Endothelial cell of hepatic sinusoid (primary cell): ENCODE results near the gene MRRF.

Experiments
- in situ Hi-C: cut with HindIII; loops from 2 replicates; pipeline ENCODE4 v1.10.0; 2017; ENCODE audit warnings: low sequenced_read_pairs

MRRF gene

GRCh38 chr9:122376796-122377195, 112.1 kb downstream of the MRRF start:
- in situ Hi-C loops: no loop called here

DNA sequence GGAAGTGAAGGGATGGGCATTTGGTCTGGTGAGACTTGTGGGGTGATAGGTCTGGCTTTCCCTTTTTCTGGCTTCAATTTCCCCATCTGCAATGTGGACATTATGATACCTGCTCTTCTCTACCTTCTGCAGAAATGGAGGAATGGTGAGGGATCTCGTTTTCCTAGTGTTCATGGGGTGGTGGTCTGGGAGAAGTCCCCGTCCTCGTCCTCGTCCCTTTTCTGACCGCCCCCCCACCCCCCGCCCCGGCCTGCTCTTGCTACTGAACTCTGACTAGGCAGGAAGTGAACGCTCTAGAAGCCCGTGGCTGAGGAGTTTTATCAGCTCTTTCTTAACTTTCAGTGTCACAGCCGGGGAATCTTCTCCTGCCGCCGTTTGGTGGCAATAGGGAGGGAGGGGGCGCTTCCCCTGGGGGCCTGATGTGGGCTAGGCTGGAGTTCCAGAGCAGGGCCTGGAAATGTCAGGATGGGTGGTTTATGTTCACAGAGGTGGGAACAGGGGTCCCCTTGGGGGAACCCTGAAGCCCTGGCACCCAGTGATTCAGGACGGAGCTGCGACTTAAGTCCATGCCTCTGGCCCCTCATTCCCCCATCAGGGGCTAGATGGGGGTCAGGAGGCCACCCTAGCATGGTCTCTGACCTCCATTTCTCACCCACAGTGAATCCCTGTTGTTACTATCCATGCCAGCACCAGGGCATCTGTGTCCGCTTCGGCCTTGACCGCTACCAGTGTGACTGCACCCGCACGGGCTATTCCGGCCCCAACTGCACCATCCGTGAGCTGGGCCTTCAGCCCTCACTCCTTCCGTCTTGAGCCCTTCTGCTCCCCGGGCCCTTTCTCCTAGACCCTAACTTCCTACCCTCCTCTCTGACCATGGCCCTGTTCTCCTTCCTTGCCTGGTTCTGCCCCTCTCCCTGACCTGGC, 112.8 kb downstream of the MRRF start:
- in situ Hi-C loops: no loop called here

GRCh38 chr9:122378236-122378635, 113.6 kb downstream of the MRRF start:
- in situ Hi-C loops: no loop called here

DNA sequence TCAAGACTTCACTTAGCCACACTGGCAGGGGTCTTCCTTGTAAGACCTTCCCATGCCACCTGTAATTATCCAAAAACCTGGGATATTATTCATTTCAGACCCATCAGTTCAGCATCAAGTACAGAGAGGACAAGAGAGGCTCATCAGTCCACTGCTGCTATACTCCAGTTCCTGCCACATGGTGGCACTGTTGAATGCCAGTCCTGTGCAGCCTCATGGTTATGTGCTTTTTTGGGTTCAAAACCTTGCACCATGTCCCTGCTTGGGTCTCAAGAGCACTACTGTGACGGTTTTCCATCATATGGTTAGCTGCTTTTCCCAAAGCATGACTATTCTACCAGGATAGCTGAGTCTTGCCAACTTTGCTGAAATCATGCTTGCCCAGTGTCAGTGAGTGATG, 114.7 kb downstream of the MRRF start:
- in situ Hi-C loops: no loop called here

GRCh38 chr9:122380293-122380692, 115.6 kb downstream of the MRRF start:
- in situ Hi-C loops: no loop called here
